Stimulated activated CD8-positive, alpha-beta memory T cell treated with anti-CD3 and anti-CD28 coated beads, Interleukin-4, amount 100 ng/mL, for 24 hours (primary cell): ENCODE data around the gene MTCH1.

ENCODE experiments used
- DNase-seq: peaks from one replicate; pipeline ENCODE4 v3.0.0-alpha.2; 2020; ENCODE audit warnings: low read depth

MTCH1 gene

DNA sequence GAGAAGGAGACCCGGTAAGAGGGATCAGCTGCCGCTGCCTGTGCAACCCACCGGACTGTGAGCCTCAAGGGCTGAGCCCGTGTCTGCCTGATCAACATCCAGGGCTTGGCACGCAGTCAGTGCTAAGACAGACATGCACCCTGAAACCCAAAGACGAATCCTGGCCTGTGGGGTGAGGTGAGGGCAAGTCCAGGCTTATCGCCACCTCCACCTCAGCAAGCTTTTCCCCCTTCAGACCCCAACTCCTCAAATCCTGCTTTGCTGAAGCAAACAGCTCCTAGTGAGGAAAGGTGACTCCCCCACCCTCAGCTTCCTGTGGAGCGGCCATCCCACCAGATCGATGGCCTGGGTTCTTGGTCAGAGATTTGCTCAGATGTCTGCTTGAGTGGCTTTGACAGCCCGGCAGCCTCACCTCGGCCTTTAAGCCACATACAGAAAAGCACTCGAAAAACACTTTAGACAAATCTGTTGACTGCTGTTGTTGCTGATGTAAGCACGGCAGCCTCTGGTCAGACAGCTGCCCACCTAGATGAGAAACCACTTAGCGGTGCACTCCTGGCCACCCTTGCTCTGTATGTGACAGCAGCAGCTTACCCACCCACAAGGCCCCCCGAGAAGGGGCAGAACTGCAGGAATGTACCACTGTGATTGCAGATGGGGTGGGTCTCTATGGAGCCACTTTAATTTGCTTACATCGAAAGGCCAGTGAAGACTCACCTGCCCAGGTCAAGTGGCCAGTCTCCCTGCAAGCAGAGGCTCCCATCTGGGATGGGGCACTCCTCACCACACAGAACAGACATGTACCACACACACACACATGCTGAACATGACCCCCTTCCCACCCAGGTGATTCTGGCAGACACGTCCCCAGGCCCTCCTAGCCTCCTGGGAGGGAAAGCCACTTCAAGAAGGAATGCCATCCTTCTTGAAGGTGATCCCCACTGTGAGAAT, 14.8 kb downstream of the MTCH1 start:
- no peak for DNase-seq

DNA sequence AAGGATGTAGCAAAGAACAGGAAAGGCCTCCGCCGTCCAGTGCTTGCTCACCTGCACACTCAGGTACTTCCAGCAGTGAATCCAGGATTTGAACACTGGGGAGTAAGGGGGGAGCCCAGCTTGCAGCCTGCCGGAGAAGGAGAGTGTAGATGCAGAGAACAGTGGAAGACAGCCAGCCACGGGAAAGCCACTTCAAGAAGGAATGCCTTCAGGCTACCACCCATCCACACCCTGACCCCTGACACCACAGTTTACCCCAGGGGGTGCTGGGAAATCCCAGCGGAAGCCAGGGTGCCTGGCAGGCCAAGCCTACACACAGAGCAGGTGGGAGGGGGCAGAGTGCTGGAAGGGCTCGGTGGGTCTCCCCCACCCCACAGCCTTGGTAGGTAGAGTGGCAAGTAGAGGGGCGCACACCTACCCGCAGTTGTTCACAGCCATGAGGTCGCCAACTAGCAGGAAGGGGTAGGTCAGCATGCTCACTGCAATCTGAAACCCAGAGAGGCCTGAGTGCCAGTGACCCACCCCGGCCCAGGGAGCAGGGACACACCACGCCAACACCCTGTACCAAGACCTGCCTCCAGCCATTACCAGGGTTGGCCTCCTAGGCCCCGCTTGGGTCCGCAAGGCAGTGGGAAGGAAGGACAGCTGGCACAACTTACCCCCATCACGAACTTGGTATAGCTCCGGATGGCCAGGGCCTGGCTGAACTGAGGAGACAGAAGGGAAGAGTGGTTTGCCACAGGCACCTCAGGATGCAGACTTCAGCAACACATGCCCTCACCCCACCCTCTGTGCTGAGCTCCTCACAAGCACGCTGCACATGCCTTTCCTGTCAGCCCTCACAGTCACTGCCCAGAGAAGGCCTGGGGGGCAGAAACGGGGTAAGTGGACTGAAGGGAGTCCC, 15.8 kb downstream of the MTCH1 start:
- no peak for DNase-seq

DNA sequence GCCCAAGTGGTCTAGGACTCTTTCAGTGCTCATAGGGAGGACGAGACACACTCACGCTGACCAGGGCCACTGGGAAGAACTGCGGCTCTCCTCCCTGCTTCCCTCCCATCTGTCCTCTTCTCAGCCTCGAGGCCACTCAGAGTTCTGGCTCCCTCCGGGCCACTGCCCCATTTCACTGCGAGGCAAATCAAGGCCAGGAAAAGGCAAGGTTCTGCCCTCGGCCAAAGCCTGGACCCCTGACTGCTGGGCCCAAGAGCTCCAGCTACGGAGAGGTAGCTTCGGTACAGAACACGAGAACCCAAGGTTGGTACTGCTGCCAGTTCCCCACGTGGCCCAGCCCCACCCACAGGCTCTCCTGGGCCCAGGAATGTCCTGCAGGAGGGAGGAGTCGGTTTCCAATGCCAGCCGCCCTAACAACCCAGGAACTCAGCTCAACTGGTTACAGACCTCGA, 16.7 kb downstream of the MTCH1 start:
- DNase-seq: no peak

DNA sequence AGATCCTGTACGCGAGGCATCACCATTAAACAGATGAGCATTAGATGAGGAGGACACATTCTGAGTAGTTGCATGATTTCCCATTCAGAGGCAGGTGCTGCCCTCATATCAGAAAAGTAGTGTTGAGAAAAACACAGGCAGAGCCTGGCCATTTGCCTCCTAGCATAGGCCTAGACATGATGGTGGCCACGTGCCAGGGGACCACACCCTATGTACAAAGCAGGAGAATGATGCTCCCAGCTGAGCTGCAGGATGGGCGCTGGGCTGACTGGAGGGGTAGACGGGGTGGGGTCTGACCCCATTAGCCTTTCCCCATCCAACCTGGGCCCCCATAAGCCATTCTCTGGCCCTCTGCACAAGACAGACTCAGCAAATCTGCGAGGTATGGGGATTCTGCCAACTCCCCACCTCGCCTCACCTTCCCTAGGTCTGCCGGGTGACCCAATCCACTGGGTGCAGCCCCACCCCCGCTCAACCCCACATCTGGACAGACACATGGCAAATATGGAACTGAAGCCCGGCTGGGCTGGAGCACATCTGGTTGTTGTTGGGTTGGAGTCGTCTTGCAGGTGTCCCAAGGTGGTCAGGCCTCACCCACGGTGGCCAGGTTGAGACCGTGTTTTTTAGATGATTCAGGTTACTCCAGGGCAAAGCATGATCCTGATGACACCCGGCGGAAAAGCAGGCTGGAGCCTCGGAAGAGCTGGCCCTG, 17.6 kb downstream of the MTCH1 start:
- no peak for DNase-seq

DNA sequence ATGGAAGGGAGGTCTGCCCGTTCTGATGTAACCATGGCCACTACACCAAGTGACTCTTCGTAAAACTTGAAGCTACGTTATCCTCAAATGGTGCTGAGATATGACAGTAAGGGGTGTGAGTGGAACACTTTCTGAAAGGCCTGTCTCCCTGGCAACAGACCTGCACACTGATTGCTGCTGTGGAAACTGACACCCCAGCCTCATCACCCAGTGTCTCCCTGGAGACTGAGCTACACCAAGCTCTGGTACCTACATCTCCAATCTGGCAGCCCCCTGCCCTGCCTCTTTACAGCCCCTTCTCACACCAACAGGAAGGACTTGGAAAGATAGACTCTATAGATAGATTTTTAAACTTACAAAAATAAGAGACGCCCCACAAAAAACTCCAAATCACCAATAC, 18.2 kb downstream of the MTCH1 start:
- DNase-seq: no peak

DNA sequence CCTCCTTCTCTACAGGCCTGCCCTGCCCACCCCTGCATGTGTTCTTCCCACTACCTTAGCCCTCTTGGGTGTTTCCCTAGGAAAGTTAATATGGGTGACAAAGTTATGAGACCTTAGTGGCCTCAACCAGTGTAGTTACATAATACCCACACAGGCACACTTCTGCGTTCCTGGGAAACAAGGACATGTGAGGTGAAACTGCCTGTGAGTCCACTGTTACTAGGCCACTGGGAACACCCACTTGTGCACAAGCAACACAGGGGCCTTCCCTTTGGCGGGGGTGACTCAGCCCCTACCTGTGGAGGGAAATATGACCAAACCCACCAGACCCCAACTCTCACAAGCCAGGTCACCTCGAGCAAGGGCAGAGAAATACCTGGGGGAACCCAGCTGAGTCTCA, 18.7 kb downstream of the MTCH1 start:
- no peak for DNase-seq

DNA sequence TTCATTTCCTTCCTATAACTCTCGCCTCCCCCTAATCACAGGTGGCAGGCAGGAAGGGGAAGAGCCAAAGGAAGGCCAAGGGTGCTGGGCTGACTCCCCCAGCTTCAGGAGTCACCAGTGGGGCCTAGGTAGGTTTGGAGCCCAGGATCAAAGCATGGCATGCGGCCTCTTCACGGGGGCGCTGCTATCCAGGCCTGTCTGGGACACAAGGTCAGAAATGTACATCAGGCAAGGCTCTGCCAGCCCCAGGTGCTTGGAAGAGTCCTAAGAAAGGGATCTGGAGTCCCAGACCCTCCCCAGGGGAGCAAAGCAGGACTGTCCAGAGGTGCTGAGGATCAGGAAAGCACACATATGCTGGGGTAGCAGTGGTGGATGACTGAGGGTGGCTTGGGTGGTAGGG, 21.1 kb downstream of the MTCH1 start:
- DNase-seq: no peak

DNA sequence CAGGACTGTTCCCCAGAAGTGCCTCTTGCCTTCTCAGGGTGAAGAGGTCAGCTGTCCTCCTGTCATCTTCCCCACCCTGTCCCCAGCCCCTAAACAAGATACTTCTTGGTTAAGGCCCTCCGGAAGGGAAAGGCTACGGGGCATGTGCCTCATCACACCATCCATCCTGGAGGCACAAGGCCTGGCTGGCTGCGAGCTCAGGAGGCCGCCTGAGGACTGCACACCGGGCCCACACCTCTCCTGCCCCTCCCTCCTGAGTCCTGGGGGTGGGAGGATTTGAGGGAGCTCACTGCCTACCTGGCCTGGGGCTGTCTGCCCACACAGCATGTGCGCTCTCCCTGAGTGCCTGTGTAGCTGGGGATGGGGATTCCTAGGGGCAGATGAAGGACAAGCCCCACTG, 21.6 kb downstream of the MTCH1 start:
- no peak for DNase-seq

DNA sequence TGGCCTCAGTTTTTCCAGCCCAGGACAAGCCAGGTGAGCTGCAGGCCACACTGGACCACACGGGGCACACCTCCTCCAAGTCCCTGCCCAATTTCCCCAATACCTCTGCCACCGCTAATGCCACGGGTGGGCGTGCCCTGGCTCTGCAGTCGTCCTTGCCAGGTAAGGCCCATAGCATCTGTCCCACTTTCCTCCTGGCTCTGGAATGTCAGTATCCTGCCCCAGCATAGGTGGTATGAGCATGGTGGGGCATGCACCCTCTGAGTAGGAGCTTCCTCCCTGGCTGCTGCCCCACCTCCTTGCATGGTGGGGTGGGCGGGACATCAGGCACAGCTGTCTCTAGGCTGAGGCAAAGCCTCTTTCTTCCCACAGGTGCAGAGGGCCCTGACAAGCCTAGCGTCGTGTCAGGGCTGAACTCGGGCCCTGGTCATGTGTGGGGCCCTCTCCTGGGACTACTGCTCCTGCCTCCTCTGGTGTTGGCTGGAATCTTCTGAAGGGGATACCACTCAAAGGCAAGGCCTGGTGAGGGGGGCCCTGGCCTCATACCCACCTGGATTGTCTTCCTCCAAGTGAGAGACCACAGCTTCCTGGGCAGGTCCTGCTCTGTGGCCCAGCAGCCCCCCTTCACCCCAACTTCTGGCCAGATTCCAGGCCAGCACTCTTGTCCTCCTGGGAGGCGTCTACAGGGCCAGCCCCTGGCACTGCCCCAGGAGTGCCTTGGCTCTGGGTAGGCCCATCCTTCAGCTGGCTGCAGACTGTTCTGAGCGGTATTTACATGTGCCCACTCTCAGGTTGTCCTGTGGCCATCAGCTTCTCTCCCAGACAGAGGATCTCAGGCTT, 22.3 kb downstream of the MTCH1 start:
- no peak for DNase-seq

DNA sequence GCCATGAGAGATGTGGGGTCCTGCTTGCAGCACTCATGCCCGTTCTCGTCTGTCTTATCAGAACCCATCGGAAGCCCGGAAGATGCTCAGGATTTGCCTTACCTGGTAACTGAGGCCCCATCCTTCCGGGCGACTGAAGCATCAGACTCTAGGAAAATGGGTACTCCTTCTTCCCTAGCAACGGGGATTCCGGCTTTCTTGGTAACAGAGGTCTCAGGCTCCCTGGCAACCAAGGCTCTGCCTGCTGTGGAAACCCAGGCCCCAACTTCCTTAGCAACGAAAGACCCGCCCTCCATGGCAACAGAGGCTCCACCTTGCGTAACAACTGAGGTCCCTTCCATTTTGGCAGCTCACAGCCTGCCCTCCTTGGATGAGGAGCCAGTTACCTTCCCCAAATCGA, 23.1 kb downstream of the MTCH1 start:
- DNase-seq: peak; percentile 51

DNA sequence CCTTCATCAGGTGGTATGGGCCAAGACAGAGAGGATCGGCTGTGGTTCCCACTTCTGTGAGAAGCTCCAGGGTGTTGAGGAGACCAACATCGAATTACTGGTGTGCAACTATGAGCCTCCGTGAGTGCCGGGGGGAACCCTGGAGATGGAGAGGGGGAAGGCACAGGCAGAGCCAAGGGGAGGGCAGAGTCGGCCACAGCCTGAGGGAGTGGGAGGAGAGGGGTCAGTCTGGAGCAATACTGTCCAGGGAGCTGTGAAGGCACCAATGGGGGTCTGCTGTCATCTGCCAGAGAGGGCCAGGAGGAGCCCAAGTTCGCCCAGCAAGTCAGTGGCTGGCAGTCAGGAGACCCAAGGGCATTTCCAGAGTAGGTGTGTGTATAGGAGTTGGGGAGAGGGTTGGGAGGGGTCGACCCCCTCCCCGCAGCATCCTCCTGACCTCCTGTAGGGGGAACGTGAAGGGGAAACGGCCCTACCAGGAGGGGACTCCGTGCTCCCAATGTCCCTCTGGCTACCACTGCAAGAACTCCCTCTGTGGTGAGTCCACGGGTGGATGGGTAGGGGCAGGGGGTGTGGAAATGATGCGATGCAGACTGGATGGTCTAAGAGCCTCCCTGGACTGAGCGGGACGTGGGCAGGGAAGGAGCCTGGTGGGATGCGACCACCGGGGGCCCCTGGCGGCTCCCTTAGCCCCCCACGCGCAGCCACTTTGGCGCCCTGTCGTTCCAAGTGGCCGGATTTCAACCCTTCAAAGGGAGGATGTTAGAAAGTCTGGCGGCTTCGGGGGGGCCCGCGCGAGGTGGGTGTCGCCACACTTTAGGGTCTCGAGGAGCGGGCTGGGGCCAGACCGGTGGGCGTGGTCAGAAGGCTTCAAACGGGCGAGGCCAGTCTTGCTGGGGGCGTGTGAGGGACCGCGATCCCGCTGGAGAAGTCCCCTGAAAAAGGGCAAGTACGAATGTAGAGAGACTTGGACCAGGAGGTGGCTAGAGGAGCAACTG, 24.3 kb downstream of the MTCH1 start:
- DNase-seq: no peak

DNA sequence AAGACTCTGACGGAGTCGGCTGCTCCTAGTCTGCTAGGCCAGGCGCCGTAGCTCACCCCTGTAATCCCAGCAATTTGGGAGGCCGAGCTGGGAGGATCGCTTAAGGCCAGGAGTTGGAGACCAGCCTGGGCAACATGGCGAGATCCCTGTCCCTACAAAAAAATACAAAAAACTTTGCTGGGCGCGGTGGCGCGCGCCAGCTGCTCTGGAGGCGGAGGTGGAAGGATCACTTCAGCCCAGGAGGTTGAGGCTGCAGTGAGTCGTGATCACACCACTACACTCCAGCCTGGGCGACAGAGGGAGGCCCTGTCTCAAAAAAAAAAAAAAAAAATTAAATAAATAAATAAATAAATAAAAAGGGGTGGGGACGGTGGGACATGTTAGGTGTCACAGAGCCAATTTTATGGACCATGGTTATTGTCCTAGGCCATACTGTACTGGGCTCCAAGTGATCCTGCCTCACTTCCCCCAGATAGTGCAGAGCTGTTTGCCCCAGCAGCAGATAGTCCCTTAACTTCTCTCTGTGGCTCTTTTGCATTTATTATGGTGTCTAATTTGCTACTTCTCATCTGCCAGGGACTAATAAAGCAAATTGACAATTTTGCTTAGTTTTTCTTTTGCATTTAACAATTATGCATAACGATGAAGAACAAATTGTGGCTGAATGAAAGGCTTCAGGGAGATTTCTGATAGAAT, 26.3 kb downstream of the MTCH1 start:
- no peak for DNase-seq

DNA sequence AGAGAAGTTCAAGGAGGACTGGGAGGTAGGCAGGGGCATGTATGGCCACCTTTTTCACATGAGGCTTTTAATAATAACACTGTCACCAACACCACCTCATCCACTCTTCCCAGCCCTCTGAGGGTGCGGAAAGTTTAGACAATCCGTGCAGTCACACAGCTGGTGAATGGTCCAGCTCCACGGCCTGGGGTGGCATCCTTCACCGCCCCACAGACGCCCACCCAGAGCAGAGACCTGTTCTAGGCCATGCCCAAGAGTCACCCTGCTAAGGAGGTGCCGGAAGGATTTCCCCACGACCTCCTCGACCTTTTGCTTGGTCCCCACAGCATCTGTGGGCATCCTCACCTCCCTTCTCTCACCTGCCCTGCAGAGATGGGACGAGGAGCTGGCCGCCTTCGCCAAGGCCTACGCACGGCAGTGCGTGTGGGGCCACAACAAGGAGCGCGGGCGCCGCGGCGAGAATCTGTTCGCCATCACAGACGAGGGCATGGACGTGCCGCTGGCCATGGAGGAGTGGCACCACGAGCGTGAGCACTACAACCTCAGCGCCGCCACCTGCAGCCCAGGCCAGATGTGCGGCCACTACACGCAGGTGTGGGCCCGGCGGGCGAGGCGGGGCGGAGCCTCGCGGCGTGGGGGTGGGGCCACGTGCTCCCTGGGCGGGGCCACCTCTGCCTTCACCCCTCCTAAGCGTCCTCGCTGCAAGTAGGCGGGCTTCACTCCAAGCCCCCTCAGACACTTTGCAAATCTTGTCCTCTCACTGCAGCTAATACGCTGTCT, 27.0 kb downstream of the MTCH1 start:
- no peak for DNase-seq

DNA sequence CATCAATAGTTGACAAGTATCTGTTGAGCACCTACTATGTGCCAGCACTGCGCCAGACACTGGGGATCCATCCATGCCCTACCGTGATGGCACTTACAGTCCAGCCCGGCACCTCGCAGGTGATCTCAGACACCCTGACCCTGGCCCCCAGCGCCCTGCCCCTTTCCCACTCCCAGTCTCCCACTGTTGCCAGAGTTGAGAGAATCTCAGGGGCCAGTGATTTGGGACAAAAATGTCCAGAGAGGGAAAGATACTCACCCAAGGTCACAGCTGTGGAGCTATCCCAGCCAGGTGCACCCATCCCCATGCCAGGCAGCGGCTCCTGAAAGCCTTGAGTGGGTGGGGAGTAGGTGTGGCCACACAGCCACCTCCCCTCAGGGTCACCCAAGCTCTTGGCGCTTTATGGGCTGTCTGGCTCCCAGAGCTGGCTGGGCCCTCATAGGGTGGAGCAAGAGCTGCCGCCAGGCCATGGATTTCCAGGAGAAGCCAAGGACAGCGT, 28.2 kb downstream of the MTCH1 start:
- no peak for DNase-seq

DNA sequence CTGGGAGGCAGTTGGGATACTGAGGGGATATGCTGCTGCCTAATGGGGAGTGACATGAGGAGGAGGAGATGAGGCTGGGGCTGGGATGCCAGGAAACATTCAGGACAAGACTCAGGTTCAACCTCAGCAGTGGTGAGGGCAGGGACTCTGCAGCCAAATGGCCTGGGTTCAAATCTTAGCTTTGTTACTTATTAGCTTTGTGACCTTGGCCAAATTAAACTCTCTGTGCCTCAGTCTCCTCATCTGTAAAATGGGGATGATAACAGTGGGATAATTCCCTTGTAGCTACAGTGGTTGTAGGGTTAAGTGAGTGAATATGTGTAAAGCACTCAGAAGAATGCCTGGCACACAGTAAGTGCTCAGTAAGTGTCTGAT, 29.6 kb downstream of the MTCH1 start:
- no peak for DNase-seq

DNA sequence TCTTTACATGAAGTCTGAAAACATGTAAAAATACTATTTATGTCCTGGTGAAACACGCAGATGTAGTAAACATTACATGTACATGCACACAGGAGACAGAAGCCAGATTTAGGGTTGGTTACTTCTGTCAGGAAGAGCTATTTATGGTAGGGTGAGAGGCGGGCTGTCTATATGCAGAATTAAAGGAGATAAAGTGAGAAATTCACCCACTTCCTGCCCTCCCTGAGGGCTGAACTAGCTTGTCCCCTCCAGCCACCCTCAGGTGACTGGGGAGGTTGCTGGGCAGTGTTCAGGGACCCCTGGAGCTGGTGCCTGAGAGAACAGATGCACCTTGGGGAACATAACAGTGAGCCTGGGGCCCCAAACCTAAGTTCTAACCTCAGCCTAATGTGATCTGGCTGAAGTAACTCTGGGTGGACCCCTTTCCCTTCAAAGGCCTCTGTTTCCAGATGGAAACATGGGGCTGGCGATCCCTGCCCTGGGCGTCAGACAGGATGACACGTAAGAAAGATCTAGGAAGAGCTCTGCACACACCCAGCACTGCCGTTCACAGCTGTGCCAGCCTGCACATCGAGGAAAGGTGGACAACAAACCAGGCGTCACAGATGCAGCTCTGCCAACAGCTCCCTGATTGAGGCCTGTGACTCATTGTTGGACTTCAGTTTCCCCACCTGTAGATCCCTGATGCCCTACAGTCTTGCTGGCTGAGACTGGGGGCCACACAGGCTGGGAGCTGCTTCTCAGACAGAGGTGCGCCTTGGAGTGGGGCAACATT, 30.1 kb downstream of the MTCH1 start:
- DNase-seq: no peak

DNA sequence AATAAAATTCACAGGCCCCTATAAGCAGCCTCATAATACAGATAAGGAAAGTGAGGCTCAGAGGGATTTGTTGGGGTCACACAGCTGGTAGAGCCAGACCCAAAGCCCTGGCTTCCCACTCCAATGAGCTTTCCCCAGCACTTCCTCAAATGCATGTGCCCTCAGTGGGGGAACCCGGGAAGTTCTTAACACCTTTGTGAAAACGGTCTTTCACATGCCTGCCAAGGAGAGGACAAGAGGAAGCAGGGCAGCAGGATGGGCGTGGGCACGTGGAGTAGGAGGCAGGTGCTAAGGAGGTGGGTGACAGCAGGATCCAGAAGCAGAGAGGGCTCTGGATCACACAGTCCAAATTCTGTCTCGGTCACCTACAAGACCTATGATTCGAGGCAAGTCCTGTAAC, 30.9 kb downstream of the MTCH1 start:
- no peak for DNase-seq
